GM12892 (cell line): Measurements from ENCODE around the gene C2orf81.

Experiments
- POLR2A ChIP-seq: IDR thresholded peaks from 2 replicates; pipeline ENCODE4 v1.6.1; 2011; ENCODE audit warnings: low read depth, low read length, control low read depth
- POLR2AphosphoS5 ChIP-seq: IDR thresholded peaks from 2 replicates; pipeline ENCODE4 v1.6.1; 2011; ENCODE audit warnings: low read depth, low read length, control low read depth
- TAF1 ChIP-seq: IDR thresholded peaks from 2 replicates; pipeline ENCODE4 v1.6.1; 2011; ENCODE audit warnings: low read depth, mild to moderate bottlenecking, control low read depth, low read length, borderline replicate concordance

DNA sequence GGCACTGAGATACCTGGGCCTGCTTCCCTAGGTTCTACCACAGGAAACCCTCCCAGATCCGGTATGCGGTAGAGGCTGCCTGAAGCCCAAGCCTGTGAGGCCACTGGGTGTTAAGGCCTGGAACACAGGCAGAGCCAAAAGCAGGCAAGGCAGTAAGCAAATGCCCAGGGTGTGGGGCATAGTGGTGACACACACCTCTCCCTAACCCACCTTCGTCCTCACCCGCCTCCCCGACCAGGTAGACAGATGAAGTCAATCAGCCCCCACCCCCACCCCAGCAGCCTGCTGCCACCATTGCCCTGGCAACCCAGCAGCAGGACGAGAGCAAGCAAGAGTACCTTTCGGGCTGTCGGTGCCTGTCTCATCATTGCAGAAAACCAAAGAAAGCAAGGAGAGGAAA, 47.4 kb downstream of the C2orf81 start:
- no peak for TF ChIP-seq POLR2A
- TF ChIP-seq POLR2AphosphoS5, result no peak
- TF ChIP-seq TAF1, result no peak
